ENCODE data around the gene KLHL26. TPM values are rescaled to one million over a fixed set of nuclear protein-coding genes. Genes with fewer than 3 reads are reported as not detected.

KLHL26 gene
- total and polyA plus RNA-seq, 7 experiments from 2014 or later = 3.7 to 16.3 (median 10.5) TPM

DNA sequence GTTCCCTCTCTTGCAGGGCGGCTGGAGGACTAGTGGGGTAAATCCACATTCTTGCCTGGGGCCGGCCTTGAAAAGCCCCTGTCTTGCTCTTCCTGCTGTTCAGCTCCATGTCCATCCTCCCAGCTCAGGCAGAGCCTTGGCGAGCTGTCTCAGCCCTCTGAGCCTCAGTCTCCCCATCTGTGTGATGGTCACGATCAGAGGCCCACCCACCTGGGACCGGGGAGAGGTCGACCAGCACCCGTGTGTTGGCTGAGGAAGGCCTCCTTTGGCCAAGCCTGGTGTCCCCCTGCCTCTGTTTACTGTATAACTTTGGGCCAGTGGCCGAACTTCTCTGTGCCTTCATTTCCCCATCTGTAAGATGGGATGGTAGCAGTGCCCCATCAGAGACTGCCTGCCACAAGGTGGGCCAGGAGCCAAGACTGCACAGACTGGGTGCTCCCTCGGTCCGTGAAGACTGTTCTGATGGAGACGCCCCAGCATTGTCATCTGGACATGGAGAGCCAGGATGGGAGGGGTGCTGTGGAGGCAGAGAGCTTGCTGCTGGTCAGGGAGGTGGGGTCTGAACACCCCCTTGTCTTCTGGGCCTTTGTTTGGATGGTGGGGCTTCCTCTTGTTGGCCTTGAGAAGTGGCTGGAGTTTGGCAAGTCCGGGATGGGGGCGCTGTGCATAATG lies 18.5 kb downstream of the KLHL26 start:
- intact Hi-C loops (cut with micrococcal nuclease) = no loop called here
- POLR2A ChIA-PET = interaction anchor here (0.5 kb wide), 1 partner anchor 76 kb away, joined by 3 read pairs; no protein-coding TSS in a partner anchor
- Histone ChIP-seq H3K27me3 (ENCODE audit: control insufficient read depth in 2 of 2, insufficient read depth in 2 of 2, low read length in 2 of 2) (no peaks in the 10 kb centered on the region), H3K27ac (ENCODE audit: low read depth, low read length) (no peak overlapping the region), H3K36me3 (ENCODE audit: control insufficient read depth in 2 of 3, insufficient read depth in 3 of 3, low read length in 3 of 3) (peaks cover 0 to under 1% (median 0%) of the 10 kb centered on the region in 3 experiments), H3K9me3 (ENCODE audit: control insufficient read depth in 2 of 3, low read length in 3 of 3) (no peaks in the 10 kb centered on the region), H3K4me1 (ENCODE audit: control insufficient read depth in 2 of 2, insufficient read depth in 2 of 2, low read length in 2 of 2) (peaks cover 0 to 2% of the 10 kb centered on the region in 2 donors), H3K4me3 (ENCODE audit: low read length) (no peak overlapping the region)
- Mint-ChIP-seq H3K9me3 (no peaks in the 10 kb centered on the region), H3K4me3 (no peak overlapping the region), H3K4me1 (peaks cover 5 to 31% (median 21%) of the 10 kb centered on the region in 7 donors), H3K27ac (no peak overlapping the region), H3K27me3 (no peaks in the 10 kb centered on the region), H3K36me3 (peaks cover 0 to 4% (median 0%) of the 10 kb centered on the region in 5 donors)
- ATAC-seq (no peak), DNase-seq (no peak)
- CTCF ChIA-PET = no interaction called here

- Histone ChIP-seq H3K27ac (ENCODE audit: low read depth, low read length) (no peak overlapping the region), H3K4me3 (ENCODE audit: low read length) (no peak overlapping the region), H3K36me3 (ENCODE audit: control insufficient read depth in 2 of 3, insufficient read depth in 3 of 3, low read length in 3 of 3) (no peaks in the 10 kb centered on the region), H3K27me3 (ENCODE audit: control insufficient read depth in 2 of 2, insufficient read depth in 2 of 2, low read length in 2 of 2) (no peaks in the 10 kb centered on the region), H3K9me3 (ENCODE audit: control insufficient read depth in 2 of 3, low read length in 3 of 3) (no peaks in the 10 kb centered on the region), H3K4me1 (ENCODE audit: control insufficient read depth in 2 of 2, insufficient read depth in 2 of 2, low read length in 2 of 2) (peaks cover 0 to 2% of the 10 kb centered on the region in 2 donors)
- ChIA-PET CTCF (no interaction called here), POLR2A (no interaction called here)
- Mint-ChIP-seq H3K4me3 (no peak overlapping the region), H3K36me3 (peaks cover 0 to 8% (median 0%) of the 10 kb centered on the region in 5 donors), H3K27ac (peak overlapping the region in 2 of 9 donors; percentile 60 to 87), H3K27me3 (no peaks in the 10 kb centered on the region), H3K4me1 (peaks cover 5 to 38% (median 23%) of the 10 kb centered on the region in 7 donors), H3K9me3 (no peaks in the 10 kb centered on the region)
- intact Hi-C loops (cut with micrococcal nuclease) = no loop called here
- ATAC-seq (no peak), DNase-seq (no peak)
These were observed 19.7 kb downstream of the KLHL26 start for GRCh38 chr19:18656337-18657086.

DNA sequence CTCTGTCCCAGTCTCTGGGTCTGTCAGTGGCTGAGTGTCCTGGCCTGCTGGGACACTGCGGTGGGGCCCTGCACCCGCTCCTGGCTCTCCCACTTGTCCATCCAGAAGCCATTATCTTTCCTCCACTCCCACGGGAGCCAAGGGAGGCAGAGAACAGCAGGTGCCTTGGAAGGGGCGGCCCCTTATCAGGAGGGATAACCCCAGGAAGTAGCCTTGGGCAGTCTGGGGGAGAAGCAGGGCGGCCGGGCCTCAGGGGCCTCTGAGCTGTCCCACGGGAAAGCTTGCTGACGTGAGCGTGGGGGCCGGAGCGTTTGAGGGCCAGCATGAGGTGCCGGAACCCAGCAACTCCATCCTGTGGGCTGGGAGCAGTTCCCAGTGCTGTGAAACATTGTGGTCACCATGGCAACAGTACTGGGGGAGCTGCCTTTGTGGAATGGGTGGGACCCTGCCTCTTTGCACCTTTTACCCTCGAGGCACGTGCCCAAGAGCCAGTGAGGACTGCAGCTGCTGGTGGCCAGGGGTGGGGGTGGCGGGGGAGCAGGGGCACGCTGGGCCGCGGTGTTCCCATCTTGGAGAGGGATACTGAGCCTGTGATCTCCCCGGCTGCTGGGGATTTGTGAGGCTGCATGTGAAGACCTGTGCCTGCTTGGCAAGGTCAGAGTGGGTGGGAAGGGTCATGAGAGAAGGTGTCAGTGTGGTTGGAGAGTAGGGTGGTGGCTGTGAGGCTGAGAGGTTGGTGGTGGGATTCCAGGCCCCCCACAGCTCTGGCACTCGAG lies 20.9 kb downstream of the KLHL26 start:
- DNase-seq (no peak), ATAC-seq (no peak)
- no peaks in the 10 kb centered on the region for H3K36me3 ChIP-seq (ENCODE audit: control insufficient read depth in 2 of 3, insufficient read depth in 3 of 3, low read length in 3 of 3)
- H3K4me3 ChIP-seq (ENCODE audit: low read length) = no peak overlapping the region
- CTCF ChIA-PET = no interaction called here
- peaks cover 0 to 8% (median 0%) of the 10 kb centered on the region in 5 donors for H3K36me3 Mint-ChIP-seq
- H3K27ac Mint-ChIP-seq = peak overlapping the region in 5 of 9 donors; percentile 8 to 63 (median 57)
- H3K9me3 ChIP-seq (ENCODE audit: control insufficient read depth in 2 of 3, low read length in 3 of 3) = no peaks in the 10 kb centered on the region
- intact Hi-C loops (cut with micrococcal nuclease) = no loop called here
- POLR2A ChIA-PET = no interaction called here
- H3K9me3 Mint-ChIP-seq = no peaks in the 10 kb centered on the region
- no peaks in the 10 kb centered on the region for H3K27me3 Mint-ChIP-seq
- H3K27ac ChIP-seq (ENCODE audit: low read depth, low read length) = no peak overlapping the region
- peaks cover 0 to 2% of the 10 kb centered on the region in 2 donors for H3K4me1 ChIP-seq (ENCODE audit: control insufficient read depth in 2 of 2, insufficient read depth in 2 of 2, low read length in 2 of 2)
- H3K4me1 Mint-ChIP-seq = peaks cover 5 to 38% (median 26%) of the 10 kb centered on the region in 7 donors
- no peak overlapping the region for H3K4me3 Mint-ChIP-seq
- no peaks in the 10 kb centered on the region for H3K27me3 ChIP-seq (ENCODE audit: control insufficient read depth in 2 of 2, insufficient read depth in 2 of 2, low read length in 2 of 2)

DNA sequence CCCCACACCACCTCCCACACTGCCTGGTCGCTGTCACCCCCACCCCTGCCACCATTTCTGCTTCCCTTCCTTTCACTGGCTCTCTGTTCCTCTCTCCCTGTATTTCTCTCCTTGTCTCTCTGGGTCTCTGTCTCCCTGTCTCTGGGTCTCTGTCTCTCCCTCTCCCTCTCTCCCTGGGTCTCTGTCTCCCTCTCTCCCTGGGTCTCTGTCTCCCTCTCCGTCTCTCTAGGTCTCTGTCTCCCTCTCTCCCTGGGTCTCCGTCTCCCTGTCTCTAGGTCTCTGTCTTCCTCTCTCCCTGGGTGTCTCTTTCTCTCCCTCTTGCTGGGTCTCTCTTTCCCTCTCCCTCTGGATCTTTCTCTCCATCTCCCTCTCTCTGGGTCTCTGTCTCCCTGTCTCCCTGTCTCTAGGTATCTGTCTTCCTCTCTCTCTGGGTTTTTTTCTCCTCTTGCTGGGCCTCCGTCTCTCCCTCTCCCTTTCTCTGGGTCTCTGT lies 21.6 kb downstream of the KLHL26 start:
- no peaks in the 10 kb centered on the region for H3K9me3 ChIP-seq (ENCODE audit: control insufficient read depth in 2 of 3, low read length in 3 of 3)
- Mint-ChIP-seq H3K27ac (peak overlapping the region in 7 of 9 donors; percentile 36 to 79 (median 57)), H3K27me3 (no peaks in the 10 kb centered on the region), H3K36me3 (peaks cover 0 to 8% (median 0%) of the 10 kb centered on the region in 5 donors), H3K4me3 (no peak overlapping the region), H3K9me3 (no peaks in the 10 kb centered on the region), H3K4me1 (peaks cover 5 to 42% (median 27%) of the 10 kb centered on the region in 7 donors)
- ChIA-PET POLR2A (no interaction called here), CTCF (no interaction called here)
- no peak overlapping the region for H3K4me3 ChIP-seq (ENCODE audit: low read length)
- DNase-seq (no peak), ATAC-seq (no peak)
- H3K36me3 ChIP-seq (ENCODE audit: control insufficient read depth in 2 of 3, insufficient read depth in 3 of 3, low read length in 3 of 3) = no peaks in the 10 kb centered on the region
- H3K4me1 ChIP-seq (ENCODE audit: control insufficient read depth in 2 of 2, insufficient read depth in 2 of 2, low read length in 2 of 2) = peaks cover 0 to 2% of the 10 kb centered on the region in 2 donors
- H3K27me3 ChIP-seq (ENCODE audit: control insufficient read depth in 2 of 2, insufficient read depth in 2 of 2, low read length in 2 of 2) = no peaks in the 10 kb centered on the region
- intact Hi-C loops (cut with micrococcal nuclease) = no loop called here
- H3K27ac ChIP-seq (ENCODE audit: low read depth, low read length) = no peak overlapping the region

- H3K27me3 ChIP-seq (ENCODE audit: control insufficient read depth in 2 of 2, insufficient read depth in 2 of 2, low read length in 2 of 2) = no peaks in the 10 kb centered on the region
- no peak overlapping the region for H3K4me3 ChIP-seq (ENCODE audit: low read length)
- POLR2A ChIA-PET = no interaction called here
- intact Hi-C loops (cut with micrococcal nuclease) = no loop called here
- H3K4me1 Mint-ChIP-seq = peaks cover 11 to 46% (median 34%) of the 10 kb centered on the region in 7 donors
- H3K27ac ChIP-seq (ENCODE audit: low read depth, low read length) = no peak overlapping the region
- peaks cover 0 to 8% (median 0%) of the 10 kb centered on the region in 5 donors for H3K36me3 Mint-ChIP-seq
- peak overlapping the region in 4 of 9 donors; percentile 47 to 82 (median 60) for H3K27ac Mint-ChIP-seq
- no peak for DNase-seq
- no peaks in the 10 kb centered on the region for H3K27me3 Mint-ChIP-seq
- H3K36me3 ChIP-seq (ENCODE audit: control insufficient read depth in 2 of 3, insufficient read depth in 3 of 3, low read length in 3 of 3) = no peaks in the 10 kb centered on the region
- H3K9me3 Mint-ChIP-seq = no peaks in the 10 kb centered on the region
- H3K9me3 ChIP-seq (ENCODE audit: control insufficient read depth in 2 of 3, low read length in 3 of 3) = no peaks in the 10 kb centered on the region
- peak; percentile 43 for ATAC-seq
- CTCF ChIA-PET = no interaction called here
- H3K4me3 Mint-ChIP-seq = no peak overlapping the region
- H3K4me1 ChIP-seq (ENCODE audit: control insufficient read depth in 2 of 2, insufficient read depth in 2 of 2, low read length in 2 of 2) = peaks cover 0 to 9% of the 10 kb centered on the region in 2 donors
These were observed 22.6 kb downstream of the KLHL26 start for GRCh38 chr19:18659281-18660050.
